ENCODE data around the gene FAM131B. TPM values are rescaled to one million over a fixed set of nuclear protein-coding genes. Genes with fewer than 3 reads are reported as not detected.
A peak's percentile ranks its signal among the peaks of the same experiment; 100 is the strongest.

The FAM131B gene
- total and polyA plus RNA-seq, 9 of the 15 experiments (the other 6 are each of a cell fraction or from before 2014, with no cell fraction given): 0.03 to 0.04 TPM; not detected in 7

DNA sequence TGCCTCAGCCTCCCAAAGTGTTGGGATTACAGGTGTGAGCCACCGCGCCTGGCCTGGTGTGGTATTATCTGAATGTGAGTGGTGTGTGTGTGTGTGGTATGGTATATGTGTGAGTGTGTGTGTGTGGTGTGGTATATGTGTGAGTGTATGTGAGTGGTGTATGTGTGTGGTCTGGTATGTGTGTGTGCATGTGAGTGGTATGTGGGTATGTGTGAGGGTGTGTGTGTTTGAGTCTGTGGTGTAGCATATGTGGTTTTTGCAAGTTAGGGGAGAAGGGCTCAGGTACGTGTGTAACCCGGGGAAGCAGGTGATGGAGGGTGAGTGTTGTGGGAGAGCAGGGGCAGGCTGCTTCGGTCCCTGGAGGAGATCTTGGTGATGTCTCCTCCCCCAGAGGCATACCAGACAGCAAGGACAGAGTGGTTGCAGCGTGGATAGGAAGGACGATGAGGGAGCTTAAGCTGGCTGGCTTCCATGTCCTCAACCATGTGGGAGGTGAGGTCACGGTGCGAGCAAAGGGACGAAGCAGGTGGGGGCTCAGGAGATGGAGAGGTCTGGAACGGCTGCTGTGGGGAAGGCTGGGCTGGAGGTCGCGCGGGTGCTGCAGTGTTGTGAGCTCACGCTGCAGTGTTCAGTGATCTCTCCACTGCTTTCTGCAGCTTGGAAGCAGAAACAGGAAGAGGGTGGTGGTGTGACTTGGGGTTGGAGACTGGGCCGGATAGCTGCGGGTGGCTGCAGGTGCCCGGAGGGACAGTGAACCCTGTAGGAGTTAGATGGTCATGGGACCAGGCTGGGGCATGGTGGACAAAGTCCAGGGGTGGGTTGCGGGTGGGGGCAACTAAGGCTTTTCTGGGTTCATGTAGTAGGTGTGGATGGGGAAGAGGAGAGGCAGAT, 23.6 kb upstream of the FAM131B start (continued):
- TF ChIP-seq, protein P1, sequence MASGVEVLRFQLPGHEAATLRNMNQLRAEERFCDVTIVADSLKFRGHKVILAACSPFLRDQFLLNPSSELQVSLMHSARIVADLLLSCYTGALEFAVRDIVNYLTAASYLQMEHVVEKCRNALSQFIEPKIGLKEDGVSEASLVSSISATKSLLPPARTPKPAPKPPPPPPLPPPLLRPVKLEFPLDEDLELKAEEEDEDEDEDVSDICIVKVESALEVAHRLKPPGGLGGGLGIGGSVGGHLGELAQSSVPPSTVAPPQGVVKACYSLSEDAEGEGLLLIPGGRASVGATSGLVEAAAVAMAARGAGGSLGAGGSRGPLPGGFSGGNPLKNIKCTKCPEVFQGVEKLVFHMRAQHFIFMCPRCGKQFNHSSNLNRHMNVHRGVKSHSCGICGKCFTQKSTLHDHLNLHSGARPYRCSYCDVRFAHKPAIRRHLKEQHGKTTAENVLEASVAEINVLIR (CRISPR knock-in tag; IDR thresholded peaks at IDR 0.05): no peak
- TF ChIP-seq ETS2 (tag; IDR thresholded peaks at IDR 0.05; ENCODE audit: borderline replicate concordance, poor library complexity, severe bottlenecking) (no peak), ZNF174 (CRISPR knock-in tag; IDR thresholded peaks at IDR 0.05) (no peak)

DNA sequence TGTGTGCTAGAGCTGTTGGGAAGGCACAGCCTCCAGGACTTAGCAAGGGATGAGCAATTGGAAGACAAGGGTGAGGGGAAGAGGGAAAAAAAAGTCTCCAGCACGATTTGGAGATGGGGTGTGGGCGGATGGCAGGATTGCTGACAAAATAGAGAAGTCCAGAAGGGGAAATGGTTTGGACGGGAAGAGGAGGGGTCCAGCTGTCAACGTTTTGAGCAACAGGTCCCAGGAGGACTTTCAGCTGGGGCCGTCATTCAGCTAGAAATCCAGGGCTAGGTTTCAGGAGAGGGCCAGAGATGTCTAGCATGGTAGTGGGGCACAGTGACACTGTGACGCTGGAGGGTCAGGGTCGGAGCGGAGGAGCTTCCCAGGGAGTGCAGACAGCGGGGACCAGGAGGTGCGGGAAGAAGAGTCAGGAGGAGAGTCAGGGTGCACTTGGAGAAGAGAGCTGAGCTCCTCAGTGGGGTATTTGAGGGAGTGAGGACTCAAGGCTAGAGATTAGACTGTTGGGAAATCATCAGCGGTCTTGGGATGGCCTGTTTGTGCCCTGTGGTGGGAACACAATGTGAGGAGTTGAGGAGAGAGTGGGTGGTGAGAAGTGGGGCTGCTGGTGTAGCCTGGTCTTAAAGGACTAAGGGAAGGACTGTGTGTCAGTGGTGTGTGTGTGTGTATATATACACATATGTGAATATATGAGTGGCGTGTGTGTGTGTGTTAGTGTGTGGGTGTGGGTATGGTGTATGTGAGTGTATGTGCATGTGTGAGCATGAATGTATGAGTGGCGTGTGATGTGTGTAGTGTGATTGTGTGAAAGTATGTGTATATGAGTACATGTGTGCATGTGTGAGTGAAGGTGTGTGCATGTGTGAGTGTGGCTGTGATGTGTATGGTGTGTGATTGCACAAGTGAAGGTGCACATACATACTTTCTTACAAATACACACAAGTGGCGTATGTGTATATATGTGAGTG, 22.4 kb upstream of the FAM131B start:
- Histone ChIP-seq H3K36me3 (ENCODE audit: control insufficient read depth, insufficient read depth, low read length) (peaks cover 66% of the 10 kb centered on the region; the same call in 2 of the 3 replicates), H3K4me2 (ENCODE audit: insufficient read depth, low read length) (no peak overlapping the region), H3K79me2 (ENCODE audit: control insufficient read depth, insufficient read depth, low read length) (peaks cover 12% of the 10 kb centered on the region), H2AFZ (ENCODE audit: low read depth, low read length) (no peak overlapping the region), H3K27me3 (ENCODE audit: control insufficient read depth in 2 of 2, insufficient read depth in 2 of 2, low read length in 2 of 2) (no peaks in the 10 kb centered on the region), H3K27ac (ENCODE audit: extremely low read depth, low read depth, low read length) (no peak overlapping the region), H3K9ac (ENCODE audit: insufficient read depth in 1 of 2, low read depth in 2 of 2, low read length in 2 of 2) (peak overlapping the region in 1 of 2 experiments; percentile 11; a peak in 1 of 4 replicates), H3K9me3 (replicated peaks; ENCODE audit: control insufficient read depth, insufficient read depth, low read depth, low read length) (no peaks in the 10 kb centered on the region), H4K20me1 (replicated peaks; ENCODE audit: control insufficient read depth, insufficient read depth, low read length) (peaks cover 13% of the 10 kb centered on the region), H3K9me1 (ENCODE audit: control insufficient read depth, insufficient read depth, low read length) (peaks cover 18% of the 10 kb centered on the region), H3K4me3 (no peak overlapping the region), H3K4me1 (replicated peaks in 1 of 2; ENCODE audit: control insufficient read depth in 2 of 2, insufficient read depth in 2 of 2, low read length in 2 of 2) (peaks cover 16 to 47% of the 10 kb centered on the region in 2 experiments; a peak in 4 of 5 replicates)
- ATAC-seq (no peak), DNase-seq (ENCODE audit: extremely low read depth in 1 of 4, low spot score in 3 of 4) (no peak), FAIRE-seq (peak; percentile 71)
- intact Hi-C loops (cut with micrococcal nuclease) (loop anchor here (5.0 kb wide), 1 partner anchor 38 kb away; no protein-coding TSS in a partner anchor), in situ Hi-C loops (cut with MboI) (no loop called here)
- POLR2A ChIA-PET: interaction anchor here (0.7 to 2.4 kb wide), 8 partner anchors 9 to 181 kb away, joined by 3 to 46 read pairs (median 6); no protein-coding TSS in a partner anchor
- 75% methylated on average over 12 of the region's 14 CpGs for WGBS (ENCODE audit: insufficient coverage, low coverage, missing lambda C conversion rate)
- no TSS peak for BruUV-seq (replicated peaks)
- CTCF ChIA-PET (ENCODE audit: low intra/inter-chr PET ratio): no interaction called here
- TF ChIP-seq ZC3H4 (CRISPR knock-in tag; IDR thresholded peaks at IDR 0.05; ENCODE audit: borderline replicate concordance) (no peak), ZNF3 (CRISPR knock-in tag; IDR thresholded peaks at IDR 0.05) (no peak), RNF2 (IDR thresholded peaks at IDR 0.05) (no peak), ZNF263 (CRISPR knock-in tag; IDR thresholded peaks at IDR 0.05; ENCODE audit: borderline replicate concordance) (no peak), ZNF143 (CRISPR knock-in tag; IDR thresholded peaks at IDR 0.05) (no peak), DIDO1 (tag; IDR thresholded peaks at IDR 0.05; ENCODE audit: low read depth) (no peak), SREBF1 (IDR thresholded peaks at IDR 0.05; ENCODE audit: borderline replicate concordance, low read depth, low read length) (no peak), NFRKB (IDR thresholded peaks at IDR 0.05; ENCODE audit: low read depth) (no peak)
- TF ChIP-seq, protein P2, sequence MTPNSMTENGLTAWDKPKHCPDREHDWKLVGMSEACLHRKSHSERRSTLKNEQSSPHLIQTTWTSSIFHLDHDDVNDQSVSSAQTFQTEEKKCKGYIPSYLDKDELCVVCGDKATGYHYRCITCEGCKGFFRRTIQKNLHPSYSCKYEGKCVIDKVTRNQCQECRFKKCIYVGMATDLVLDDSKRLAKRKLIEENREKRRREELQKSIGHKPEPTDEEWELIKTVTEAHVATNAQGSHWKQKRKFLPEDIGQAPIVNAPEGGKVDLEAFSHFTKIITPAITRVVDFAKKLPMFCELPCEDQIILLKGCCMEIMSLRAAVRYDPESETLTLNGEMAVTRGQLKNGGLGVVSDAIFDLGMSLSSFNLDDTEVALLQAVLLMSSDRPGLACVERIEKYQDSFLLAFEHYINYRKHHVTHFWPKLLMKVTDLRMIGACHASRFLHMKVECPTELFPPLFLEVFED (CRISPR knock-in tag; conservative IDR thresholded peaks at IDR 0.05): peak; percentile 99
- TF ChIP-seq, protein P3, sequence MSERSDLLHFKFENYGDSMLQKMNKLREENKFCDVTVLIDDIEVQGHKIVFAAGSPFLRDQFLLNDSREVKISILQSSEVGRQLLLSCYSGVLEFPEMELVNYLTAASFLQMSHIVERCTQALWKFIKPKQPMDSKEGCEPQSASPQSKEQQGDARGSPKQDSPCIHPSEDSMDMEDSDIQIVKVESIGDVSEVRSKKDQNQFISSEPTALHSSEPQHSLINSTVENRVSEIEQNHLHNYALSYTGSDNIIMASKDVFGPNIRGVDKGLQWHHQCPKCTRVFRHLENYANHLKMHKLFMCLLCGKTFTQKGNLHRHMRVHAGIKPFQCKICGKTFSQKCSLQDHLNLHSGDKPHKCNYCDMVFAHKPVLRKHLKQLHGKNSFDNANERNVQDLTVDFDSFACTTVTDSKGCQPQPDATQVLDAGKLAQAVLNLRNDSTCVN (CRISPR knock-in tag; IDR thresholded peaks at IDR 0.05): peak; percentile 98; the same call in 1 of the 2 replicates
